ENCODE results near the gene CRTC1. TPM values are rescaled to one million over a fixed set of nuclear protein-coding genes. Genes with fewer than 3 reads are reported as not detected.

The CRTC1 gene
- total and polyA plus RNA-seq, 8 donors, result 5.2 to 18.1 (median 7.5) TPM

DNA sequence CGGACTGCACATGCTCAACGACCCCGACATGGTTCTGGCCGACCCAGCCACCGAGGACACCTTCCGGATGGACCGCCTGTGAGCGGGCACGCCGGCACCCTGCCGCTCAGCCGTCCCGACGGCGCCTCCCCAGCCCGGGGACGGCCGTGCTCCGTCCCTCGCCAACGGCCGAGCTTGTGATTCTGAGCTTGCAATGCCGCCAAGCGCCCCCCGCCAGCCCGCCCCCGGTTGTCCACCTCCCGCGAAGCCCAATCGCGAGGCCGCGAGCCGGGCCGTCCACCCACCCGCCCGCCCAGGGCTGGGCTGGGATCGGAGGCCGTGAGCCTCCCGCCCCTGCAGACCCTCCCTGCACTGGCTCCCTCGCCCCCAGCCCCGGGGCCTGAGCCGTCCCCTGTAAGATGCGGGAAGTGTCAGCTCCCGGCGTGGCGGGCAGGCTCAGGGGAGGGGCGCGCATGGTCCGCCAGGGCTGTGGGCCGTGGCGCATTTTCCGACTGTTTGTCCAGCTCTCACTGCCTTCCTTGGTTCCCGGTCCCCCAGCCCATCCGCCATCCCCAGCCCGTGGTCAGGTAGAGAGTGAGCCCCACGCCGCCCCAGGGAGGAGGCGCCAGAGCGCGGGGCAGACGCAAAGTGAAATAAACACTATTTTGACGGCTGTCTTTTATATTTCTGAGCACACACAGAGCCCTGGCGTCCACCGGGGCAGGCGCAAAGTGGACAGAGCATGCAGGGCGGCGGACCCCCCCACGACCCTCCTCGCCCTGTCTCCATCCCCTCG is 94.0 kb downstream of the CRTC1 start:
- Histone ChIP-seq H3K27ac (no peak overlapping the region), H3K9me3 (no peaks in the 10 kb centered on the region), H3K27me3 (no peaks in the 10 kb centered on the region), H3K4me3 (no peak overlapping the region), H3K4me1 (no peaks in the 10 kb centered on the region), H3K36me3 (no peaks in the 10 kb centered on the region)
- TF ChIP-seq, protein P1, sequence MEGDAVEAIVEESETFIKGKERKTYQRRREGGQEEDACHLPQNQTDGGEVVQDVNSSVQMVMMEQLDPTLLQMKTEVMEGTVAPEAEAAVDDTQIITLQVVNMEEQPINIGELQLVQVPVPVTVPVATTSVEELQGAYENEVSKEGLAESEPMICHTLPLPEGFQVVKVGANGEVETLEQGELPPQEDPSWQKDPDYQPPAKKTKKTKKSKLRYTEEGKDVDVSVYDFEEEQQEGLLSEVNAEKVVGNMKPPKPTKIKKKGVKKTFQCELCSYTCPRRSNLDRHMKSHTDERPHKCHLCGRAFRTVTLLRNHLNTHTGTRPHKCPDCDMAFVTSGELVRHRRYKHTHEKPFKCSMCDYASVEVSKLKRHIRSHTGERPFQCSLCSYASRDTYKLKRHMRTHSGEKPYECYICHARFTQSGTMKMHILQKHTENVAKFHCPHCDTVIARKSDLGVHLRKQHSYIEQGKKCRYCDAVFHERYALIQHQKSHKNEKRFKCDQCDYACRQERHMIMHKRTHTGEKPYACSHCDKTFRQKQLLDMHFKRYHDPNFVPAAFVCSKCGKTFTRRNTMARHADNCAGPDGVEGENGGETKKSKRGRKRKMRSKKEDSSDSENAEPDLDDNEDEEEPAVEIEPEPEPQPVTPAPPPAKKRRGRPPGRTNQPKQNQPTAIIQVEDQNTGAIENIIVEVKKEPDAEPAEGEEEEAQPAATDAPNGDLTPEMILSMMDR (IDR thresholded peaks at IDR 0.05), result no peak
- DNase-seq (peak in 1 of 6 donors; percentile 70), ATAC-seq (peak in 1 of 4 donors; percentile 6), FAIRE-seq (no peak)
- 60 to 66% methylated on average over 52 to 71 of the region's 71 CpGs for WGBS, 2 donors
- intact Hi-C loops (cut with DNase I), result no loop called here

DNA sequence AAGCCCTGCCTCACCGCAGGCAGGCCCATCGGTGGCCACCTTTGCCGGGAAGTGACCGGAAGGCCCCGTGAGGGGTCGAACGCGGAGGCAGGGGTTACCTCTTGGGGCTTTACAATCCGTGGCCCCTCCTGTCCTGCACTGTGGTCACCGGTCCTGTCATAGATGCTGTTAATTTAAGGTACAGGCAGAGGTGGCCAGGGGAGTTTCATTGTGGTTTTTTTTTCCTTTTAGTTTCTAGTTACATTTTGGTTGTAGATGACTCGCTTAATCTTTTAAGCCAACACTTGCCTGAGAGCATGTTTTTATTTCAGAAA is 94.6 kb downstream of the CRTC1 start:
- intact Hi-C loops (cut with DNase I), result no loop called here
- FAIRE-seq, result no peak

DNA sequence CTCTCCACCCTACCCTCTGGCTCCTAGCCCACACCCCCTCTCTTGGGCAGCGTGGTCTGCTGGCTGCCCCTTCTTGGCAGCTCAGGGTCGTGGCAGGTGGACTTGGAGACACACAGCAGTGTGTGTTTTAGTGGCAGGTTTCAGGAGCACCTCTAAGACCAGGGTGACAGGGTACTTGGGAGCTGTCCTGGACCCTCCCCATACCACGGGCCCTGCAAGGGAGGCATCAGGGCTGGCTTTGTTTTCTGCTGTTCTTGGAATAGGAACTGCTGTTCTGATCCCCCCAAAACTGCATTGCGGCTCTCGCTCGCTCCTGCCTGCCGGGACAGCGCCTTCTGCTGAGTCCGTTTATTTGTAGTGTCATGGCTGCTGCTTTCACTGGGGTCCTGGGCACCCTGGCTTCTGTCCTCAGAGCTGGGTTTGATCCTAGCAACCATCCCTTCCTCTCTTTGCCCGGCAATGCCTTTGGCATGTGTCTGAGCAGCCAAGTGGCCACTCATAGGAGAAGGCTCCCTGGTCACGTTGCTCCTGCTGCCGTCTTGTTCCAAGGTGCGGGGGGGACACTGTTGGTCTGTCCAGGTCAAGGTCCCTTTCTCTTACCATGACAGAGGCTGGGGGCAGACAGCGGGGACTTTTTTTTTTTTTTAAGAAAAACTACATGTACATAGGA is 95.5 kb downstream of the CRTC1 start:
- Histone ChIP-seq H3K4me1 (no peaks in the 10 kb centered on the region), H3K4me3 (no peak overlapping the region), H3K36me3 (no peaks in the 10 kb centered on the region), H3K9me3 (no peaks in the 10 kb centered on the region), H3K27ac (no peak overlapping the region), H3K27me3 (no peaks in the 10 kb centered on the region)
- TF ChIP-seq, protein P1 (IDR thresholded peaks at IDR 0.05), result no peak
- intact Hi-C loops (cut with DNase I), result no loop called here
- WGBS, 2 donors, result 65 to 76% methylated on average over 14 of the region's 14 CpGs
- FAIRE-seq, result no peak
- no peak for DNase-seq
- ATAC-seq, result no peak

More for the DNA sequence above, 94.6 kb downstream of the CRTC1 start:
- H3K4me3 ChIP-seq, result no peak overlapping the region
- no peaks in the 10 kb centered on the region for H3K36me3 ChIP-seq
- no peaks in the 10 kb centered on the region for H3K9me3 ChIP-seq
- no peak for ATAC-seq
- WGBS, 2 donors, result 61 to 70% methylated on average over 11 of the region's 11 CpGs
- TF ChIP-seq, protein P1 (IDR thresholded peaks at IDR 0.05), result no peak
- H3K4me1 ChIP-seq, result no peaks in the 10 kb centered on the region
- DNase-seq, result no peak
- H3K27ac ChIP-seq, result no peak overlapping the region
- H3K27me3 ChIP-seq, result no peaks in the 10 kb centered on the region

DNA sequence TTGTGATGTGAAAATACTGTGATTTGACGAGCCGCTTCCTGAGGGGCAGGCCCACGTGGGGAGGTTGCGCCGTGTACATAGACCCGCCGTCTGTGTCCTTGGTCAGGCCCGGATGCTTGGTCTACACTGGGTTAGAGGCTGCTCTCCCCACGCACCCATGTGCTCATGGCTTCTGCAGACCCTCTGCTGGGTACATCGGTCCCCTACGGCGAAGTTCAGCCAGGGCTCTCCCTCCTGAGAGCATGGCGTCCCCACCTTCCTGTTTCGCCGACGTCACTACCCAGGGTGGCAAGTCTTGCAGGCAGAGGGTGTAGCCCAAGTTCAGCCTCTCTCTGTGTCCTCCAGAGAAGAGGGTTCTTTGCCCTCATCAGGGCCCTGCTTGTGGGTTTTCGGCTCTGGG is 96.6 kb downstream of the CRTC1 start:
- H3K9me3 ChIP-seq, result no peaks in the 10 kb centered on the region
- TF ChIP-seq, protein P1 (IDR thresholded peaks at IDR 0.05), result no peak
- no peaks in the 10 kb centered on the region for H3K27me3 ChIP-seq
- 75 to 86% methylated on average over 17 of the region's 17 CpGs for WGBS, 2 donors
- H3K36me3 ChIP-seq, result no peaks in the 10 kb centered on the region
- no peak overlapping the region for H3K4me3 ChIP-seq
- peak in 1 of 6 donors; percentile 44 for DNase-seq
- intact Hi-C loops (cut with DNase I), result no loop called here
- FAIRE-seq, result no peak
- no peaks in the 10 kb centered on the region for H3K4me1 ChIP-seq
- ATAC-seq, result no peak
- no peak overlapping the region for H3K27ac ChIP-seq

DNA sequence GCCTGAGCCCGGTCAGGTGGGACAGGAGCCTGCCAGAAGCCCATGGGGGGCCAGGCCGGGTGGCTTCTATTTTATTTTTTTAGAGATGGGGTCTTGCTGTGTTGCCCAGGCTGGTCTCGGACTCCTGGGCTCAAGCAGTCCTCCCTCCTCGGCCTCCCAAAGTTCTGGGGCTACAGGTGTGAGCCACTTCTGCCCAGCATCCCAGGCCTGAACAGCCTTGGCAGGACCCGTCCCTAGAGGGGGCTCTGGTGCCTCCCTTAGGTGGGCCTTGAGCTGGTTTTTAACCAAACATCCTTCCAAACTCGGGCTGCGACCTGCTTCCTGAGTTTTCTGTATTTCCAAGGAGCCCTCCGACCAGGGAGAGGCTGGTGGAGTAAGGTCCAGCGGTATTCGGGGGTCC is 97.2 kb downstream of the CRTC1 start:
- Histone ChIP-seq H3K27me3 (no peaks in the 10 kb centered on the region), H3K4me1 (no peaks in the 10 kb centered on the region), H3K9me3 (no peaks in the 10 kb centered on the region), H3K27ac (no peak overlapping the region), H3K36me3 (no peaks in the 10 kb centered on the region), H3K4me3 (no peak overlapping the region)
- DNase-seq, result no peak
- ATAC-seq, result no peak
- intact Hi-C loops (cut with DNase I), result no loop called here
- no peak for FAIRE-seq
- WGBS, 2 donors, result 70 to 76% methylated on average over 10 of the region's 10 CpGs
- TF ChIP-seq, protein P1 (IDR thresholded peaks at IDR 0.05), result no peak

Measured in pancreas (tissue), 10 donors.